Subcutaneous abdominal adipose tissue (tissue), 5 donors: ENCODE data around the gene TMEM245.
A peak's percentile ranks its signal among the peaks of the same experiment; 100 is the strongest.

Experiments
- H3K27ac ChIP-seq: one replicate; pipeline ENCODE4 v1.7.0; 2013; ENCODE audit warnings: low read depth, mild to moderate bottlenecking, inconsistent platforms, low read length, moderate library complexity
- H3K27me3 ChIP-seq, 5 donors: one replicate each; pipeline ENCODE4 v1.7.0; 2013; ENCODE audit warnings: low read length in 5 of 5, inconsistent platforms in 1 of 5; ENCODE audit not compliant: control insufficient read depth in 5 of 5, insufficient read depth in 4 of 5
- H3K36me3 ChIP-seq, 5 donors: one replicate each; pipeline ENCODE4 v1.7.0; 2013; ENCODE audit warnings: low read length in 5 of 5; ENCODE audit not compliant: control insufficient read depth in 5 of 5, insufficient read depth in 5 of 5
- H3K4me1 ChIP-seq, 5 donors: one replicate each; pipeline ENCODE4 v1.7.0; 2013; ENCODE audit warnings: low read length in 5 of 5, mild to moderate bottlenecking in 3 of 5, moderate library complexity in 1 of 5; ENCODE audit not compliant: control insufficient read depth in 5 of 5, insufficient read depth in 5 of 5
- H3K4me3 ChIP-seq, 5 donors: one replicate each; pipeline ENCODE4 v1.7.0; 2013; ENCODE audit warnings: low read length in 5 of 5, low read depth in 1 of 5
- H3K9ac ChIP-seq, 5 donors: one replicate each; pipeline ENCODE4 v1.7.0; 2013; ENCODE audit warnings: low read length in 5 of 5, mild to moderate bottlenecking in 4 of 5, moderate library complexity in 3 of 5
- H3K9me3 ChIP-seq, 5 donors: one replicate each; pipeline ENCODE4 v1.7.0; 2013; ENCODE audit warnings: low read length in 5 of 5; ENCODE audit not compliant: control insufficient read depth in 5 of 5
- donor health status: healthy.
- donor health status: healthy.
- donor health status: healthy.
- donor health status: healthy.
- donor health status: healthy.

The TMEM245 gene

DNA sequence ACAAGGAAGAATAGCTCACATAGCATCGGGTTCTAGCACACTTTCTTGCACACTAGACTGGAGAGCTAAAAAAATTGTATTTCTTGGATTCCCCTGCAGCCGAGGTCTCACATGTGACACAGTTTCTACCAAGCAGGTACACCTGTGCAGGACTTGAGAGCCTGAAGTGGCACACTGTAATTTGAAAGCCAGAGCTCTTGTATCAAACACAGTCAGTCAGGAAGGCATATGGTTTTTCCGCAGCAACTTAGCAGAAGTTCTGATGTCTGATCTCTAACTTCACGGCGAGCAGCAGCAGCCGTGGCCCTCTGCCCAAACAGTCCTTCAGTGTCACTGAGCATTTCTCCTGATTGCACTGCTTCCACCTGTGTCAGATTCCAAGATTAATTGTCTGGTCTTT is 25.5 kb downstream of the TMEM245 start:
- H3K36me3 ChIP-seq: peaks cover 19 to 34% (median 27%) of the 10 kb centered on the region in 5 donors
- H3K9ac ChIP-seq: no peak overlapping the region
- H3K9me3 ChIP-seq: no peaks in the 10 kb centered on the region
- H3K4me3 ChIP-seq: no peak overlapping the region
- H3K27ac ChIP-seq: no peak overlapping the region
- no peaks in the 10 kb centered on the region for H3K27me3 ChIP-seq
- peaks cover 4 to 26% (median 17%) of the 10 kb centered on the region in 5 donors for H3K4me1 ChIP-seq

- H3K9me3 ChIP-seq: no peaks in the 10 kb centered on the region
- H3K9ac ChIP-seq: no peak overlapping the region
- H3K27ac ChIP-seq: no peak overlapping the region
- H3K4me1 ChIP-seq: peaks cover 0 to 9% (median 0%) of the 10 kb centered on the region in 5 donors
- no peak overlapping the region for H3K4me3 ChIP-seq
- peaks cover 23 to 45% (median 38%) of the 10 kb centered on the region in 5 donors for H3K36me3 ChIP-seq
- H3K27me3 ChIP-seq: no peaks in the 10 kb centered on the region
These were observed 27.2 kb downstream of the TMEM245 start for GRCh38 chr9:109092587-109092986.

DNA sequence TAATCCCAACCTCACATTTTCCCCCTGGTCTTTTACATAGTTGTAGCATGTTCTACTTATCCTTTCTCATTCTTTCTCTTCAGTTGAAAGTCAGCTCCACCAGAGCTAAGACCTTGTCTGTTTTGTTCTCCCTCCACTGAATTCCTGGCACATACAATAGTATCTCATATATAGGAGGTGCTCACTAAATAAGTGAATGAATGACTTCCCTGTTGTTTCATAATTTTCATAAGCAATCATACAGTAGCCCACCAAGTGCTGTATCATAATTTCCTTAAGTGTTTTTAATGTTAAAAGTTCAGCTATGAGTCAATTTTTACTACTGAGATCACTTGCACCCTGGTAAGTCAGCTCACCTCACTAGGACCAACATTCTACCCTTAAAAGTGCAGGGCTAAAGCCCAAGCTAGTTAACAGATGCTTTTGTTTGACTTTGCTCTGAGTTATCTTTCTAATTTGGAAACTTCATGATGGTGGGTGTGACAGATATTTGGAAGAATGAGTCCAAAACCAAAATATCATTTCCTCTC is 27.6 kb downstream of the TMEM245 start:
- Histone ChIP-seq H3K4me3 (no peak overlapping the region), H3K36me3 (peaks cover 23 to 47% (median 41%) of the 10 kb centered on the region in 5 donors), H3K9ac (no peak overlapping the region), H3K4me1 (peaks cover 0 to 5% (median 0%) of the 10 kb centered on the region in 5 donors), H3K27me3 (no peaks in the 10 kb centered on the region), H3K9me3 (no peaks in the 10 kb centered on the region), H3K27ac (no peak overlapping the region)

- no peaks in the 10 kb centered on the region for H3K9me3 ChIP-seq
- no peak overlapping the region for H3K27ac ChIP-seq
- peaks cover 33 to 50% (median 35%) of the 10 kb centered on the region in 5 donors for H3K36me3 ChIP-seq
- no peaks in the 10 kb centered on the region for H3K4me1 ChIP-seq
- H3K27me3 ChIP-seq: no peaks in the 10 kb centered on the region
- H3K9ac ChIP-seq: no peak overlapping the region
- H3K4me3 ChIP-seq: no peak overlapping the region
These were observed 31.5 kb downstream of the TMEM245 start for GRCh38 chr9:109088221-109088620.

DNA sequence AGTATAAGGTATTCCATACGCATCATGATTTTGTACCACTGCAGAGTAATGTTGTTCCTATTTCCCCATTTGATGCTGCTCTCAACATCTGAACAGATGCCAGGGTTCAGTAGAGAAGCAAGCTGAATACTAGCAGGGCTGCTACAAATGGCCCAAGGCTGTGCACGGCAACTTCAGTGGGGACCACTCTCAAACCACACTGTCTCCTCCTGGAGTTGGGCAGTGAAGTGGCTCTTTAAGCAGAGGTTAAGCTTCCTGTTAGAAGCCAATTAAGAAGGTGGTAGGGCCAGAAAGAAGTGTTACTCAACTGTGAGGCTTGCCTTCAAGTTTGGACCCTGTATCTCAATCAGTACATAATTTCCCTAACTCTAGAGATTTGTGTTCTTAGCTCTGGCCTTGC is 32.0 kb downstream of the TMEM245 start:
- H3K27ac ChIP-seq: no peak overlapping the region
- H3K36me3 ChIP-seq: peaks cover 33 to 46% (median 34%) of the 10 kb centered on the region in 5 donors
- no peaks in the 10 kb centered on the region for H3K27me3 ChIP-seq
- no peak overlapping the region for H3K9ac ChIP-seq
- no peaks in the 10 kb centered on the region for H3K9me3 ChIP-seq
- H3K4me1 ChIP-seq: no peaks in the 10 kb centered on the region
- H3K4me3 ChIP-seq: no peak overlapping the region

DNA sequence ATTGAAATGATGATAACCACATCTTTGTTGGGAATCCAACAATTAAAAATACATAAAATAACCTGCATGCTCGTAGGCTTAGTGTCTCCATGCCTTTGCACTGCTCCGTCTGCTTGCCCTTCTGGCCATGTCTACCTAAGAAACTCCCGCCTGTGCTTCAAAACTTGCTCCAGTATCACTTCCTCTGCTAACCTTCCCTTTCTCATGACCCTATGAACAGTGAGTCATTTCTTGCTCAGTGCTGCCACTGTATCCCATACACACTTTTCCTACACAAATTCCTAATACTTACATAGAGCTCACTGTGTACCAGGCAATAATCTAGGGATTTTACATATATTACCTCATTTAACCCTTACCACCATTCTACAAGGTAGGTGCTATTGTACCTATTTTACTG is 33.5 kb downstream of the TMEM245 start:
- Histone ChIP-seq H3K9ac (no peak overlapping the region), H3K4me1 (no peaks in the 10 kb centered on the region), H3K27ac (no peak overlapping the region), H3K4me3 (no peak overlapping the region), H3K36me3 (peaks cover 27 to 42% (median 27%) of the 10 kb centered on the region in 5 donors), H3K9me3 (no peaks in the 10 kb centered on the region), H3K27me3 (no peaks in the 10 kb centered on the region)

DNA sequence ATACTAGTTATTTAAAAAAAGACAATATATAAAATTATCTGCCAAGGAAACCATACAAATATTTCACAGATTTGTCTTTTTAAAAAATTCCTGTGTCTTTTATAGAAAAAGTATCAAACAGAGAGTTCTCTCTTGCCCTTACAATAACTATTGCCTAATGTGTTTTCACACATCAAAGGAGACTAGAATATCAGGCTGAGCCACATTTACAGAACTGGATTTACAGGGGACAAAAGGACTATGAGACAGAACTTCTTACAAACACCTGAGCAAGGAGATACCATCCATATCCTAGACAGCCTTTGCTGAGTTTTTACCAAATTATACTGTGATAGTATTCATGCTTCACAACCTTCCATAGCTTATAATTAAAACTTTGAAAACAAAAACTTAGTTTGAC is 34.2 kb downstream of the TMEM245 start:
- Histone ChIP-seq H3K4me1 (no peaks in the 10 kb centered on the region), H3K9me3 (no peaks in the 10 kb centered on the region), H3K27ac (no peak overlapping the region), H3K27me3 (no peaks in the 10 kb centered on the region), H3K9ac (no peak overlapping the region), H3K4me3 (no peak overlapping the region), H3K36me3 (peaks cover 21 to 40% (median 27%) of the 10 kb centered on the region in 5 donors)

DNA sequence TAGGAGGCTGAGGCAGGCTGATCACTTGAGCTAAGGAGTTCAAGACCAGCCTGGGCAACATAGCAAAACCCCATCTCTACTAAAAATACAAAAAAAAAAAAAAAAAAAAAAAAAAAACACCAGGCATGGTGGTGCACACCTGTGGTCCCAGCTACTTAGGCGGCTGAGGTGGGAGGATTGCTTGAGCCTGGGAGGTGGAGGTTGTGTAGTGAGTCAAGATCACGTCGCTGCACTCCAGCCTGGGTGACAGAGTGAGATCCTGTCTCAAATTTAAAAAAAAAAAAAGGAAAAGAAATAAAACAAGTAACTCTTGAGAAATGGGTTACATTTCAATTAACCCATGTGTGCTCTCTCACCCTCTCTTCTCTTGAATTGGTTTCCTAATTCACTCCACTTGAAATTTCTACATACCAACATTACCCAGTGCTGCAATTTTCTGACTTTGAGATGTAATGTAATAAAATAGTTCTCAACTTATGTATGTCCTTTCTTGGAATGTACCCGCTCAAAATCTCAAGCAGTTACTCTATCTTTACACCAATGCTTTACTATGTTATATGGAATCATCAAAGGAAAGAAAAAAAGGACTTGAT is 35.8 kb downstream of the TMEM245 start:
- Histone ChIP-seq H3K36me3 (peaks cover 20 to 41% (median 32%) of the 10 kb centered on the region in 5 donors), H3K9ac (no peak overlapping the region), H3K4me1 (no peaks in the 10 kb centered on the region)

GRCh38 chr9:109083141-109083540 is 36.6 kb downstream of the TMEM245 start:
- H3K4me1 ChIP-seq: no peaks in the 10 kb centered on the region
- H3K27ac ChIP-seq: no peak overlapping the region
- no peak overlapping the region for H3K4me3 ChIP-seq
- H3K27me3 ChIP-seq: no peaks in the 10 kb centered on the region
- no peak overlapping the region for H3K9ac ChIP-seq
- H3K36me3 ChIP-seq: peaks cover 25 to 46% (median 37%) of the 10 kb centered on the region in 5 donors
- H3K9me3 ChIP-seq: no peaks in the 10 kb centered on the region

More for the DNA sequence above, 35.8 kb downstream of the TMEM245 start:
- Histone ChIP-seq H3K27me3 (no peaks in the 10 kb centered on the region), H3K27ac (peak overlapping the region; percentile 14), H3K4me3 (no peak overlapping the region), H3K9me3 (no peaks in the 10 kb centered on the region)

GRCh38 chr9:109082091-109082620 is 37.6 kb downstream of the TMEM245 start:
- H3K27ac ChIP-seq: no peak overlapping the region
- H3K9ac ChIP-seq: no peak overlapping the region
- no peaks in the 10 kb centered on the region for H3K27me3 ChIP-seq
- no peaks in the 10 kb centered on the region for H3K4me1 ChIP-seq
- H3K36me3 ChIP-seq: peaks cover 21 to 48% (median 38%) of the 10 kb centered on the region in 5 donors
- no peaks in the 10 kb centered on the region for H3K9me3 ChIP-seq
- H3K4me3 ChIP-seq: no peak overlapping the region
